Parathyroid adenoma (tissue), 2 donors: ENCODE results near the gene TRAP1.

Experiments used
- H2AFZ ChIP-seq: fragments of 300-600 bp; sonication (generic); one replicate; pipeline ENCODE4 v1.7.0; 2017; ENCODE audit warnings: antibody characterized with exemption, mild to moderate bottlenecking
- H3K27ac ChIP-seq: fragments of 300-600 bp; sonication (generic); one replicate; pipeline ENCODE4 v1.7.0; 2017
- H3K27me3 ChIP-seq: fragments of 300-600 bp; sonication (generic); one replicate; pipeline ENCODE4 v1.7.0; 2017; ENCODE audit warnings: low read length; ENCODE audit not compliant: control insufficient read depth, insufficient read depth
- H3K36me3 ChIP-seq: fragments of 300-600 bp; sonication (generic); one replicate; pipeline ENCODE4 v1.7.0; 2017; ENCODE audit warnings: low read length; ENCODE audit not compliant: control insufficient read depth, insufficient read depth
- H3K4me1 ChIP-seq: fragments of 300-600 bp; sonication (generic); one replicate; pipeline ENCODE4 v1.7.0; 2017; ENCODE audit warnings: control low read depth
- H3K4me2 ChIP-seq: fragments of 300-600 bp; sonication (generic); one replicate; pipeline ENCODE4 v1.7.0; 2017; ENCODE audit warnings: low read length
- H3K4me3 ChIP-seq: fragments of 300-600 bp; sonication (generic); one replicate; pipeline ENCODE4 v1.7.0; 2017; ENCODE audit warnings: low read depth, low read length
- H3K79me2 ChIP-seq: fragments of 300-600 bp; sonication (generic); one replicate; pipeline ENCODE4 v1.7.0; 2017; ENCODE audit warnings: control low read depth
- H3K9ac ChIP-seq: fragments of 300-600 bp; sonication (generic); one replicate; pipeline ENCODE4 v1.7.0; 2017; ENCODE audit warnings: mild to moderate bottlenecking
- H3K9me3 ChIP-seq: fragments of 300-600 bp; sonication (generic); one replicate; pipeline ENCODE4 v1.7.0; 2017; ENCODE audit warnings: low read length; ENCODE audit not compliant: control insufficient read depth
- CTCF ChIP-seq: fragments of 300-600 bp; sonication (generic); IDR thresholded peaks from one replicate; pipeline ENCODE4 v1.7.0; 2017; ENCODE audit warnings: antibody characterized with exemption, mild to moderate bottlenecking
- donor health status: primary hyperparathyroidism.

Gene TRAP1

GRCh38 chr16:3637371-3637923 lies 79.9 kb downstream of the TRAP1 start:
- no peak for TF ChIP-seq CTCF

GRCh38 chr16:3625911-3626732 lies 91.2 kb downstream of the TRAP1 start:
- Histone ChIP-seq H3K79me2 (peaks cover 2% of the 10 kb centered on the region), H3K4me1 (no peaks in the 10 kb centered on the region), H3K9ac (no peak overlapping the region), H3K27ac (no peak overlapping the region), H3K36me3 (no peaks in the 10 kb centered on the region), H3K4me2 (no peak overlapping the region), H2AFZ (no peak overlapping the region), H3K9me3 (no peaks in the 10 kb centered on the region), H3K4me3 (no peak overlapping the region), H3K27me3 (no peaks in the 10 kb centered on the region)
- TF ChIP-seq CTCF: no peak

More at GRCh38 chr16:3637371-3637923, 79.9 kb downstream of the TRAP1 start:
- no peak overlapping the region for H3K4me2 ChIP-seq
- H3K4me3 ChIP-seq: no peak overlapping the region
- H3K9me3 ChIP-seq: no peaks in the 10 kb centered on the region
- H3K9ac ChIP-seq: no peak overlapping the region
- H3K79me2 ChIP-seq: peaks cover 14% of the 10 kb centered on the region
- H2AFZ ChIP-seq: no peak overlapping the region
- H3K36me3 ChIP-seq: no peaks in the 10 kb centered on the region
- H3K27ac ChIP-seq: no peak overlapping the region
- no peaks in the 10 kb centered on the region for H3K4me1 ChIP-seq
- no peaks in the 10 kb centered on the region for H3K27me3 ChIP-seq

GRCh38 chr16:3625331-3625730 lies 92.0 kb downstream of the TRAP1 start:
- Histone ChIP-seq H3K36me3 (no peaks in the 10 kb centered on the region), H3K4me2 (no peak overlapping the region), H2AFZ (no peak overlapping the region), H3K9ac (no peak overlapping the region), H3K27me3 (no peaks in the 10 kb centered on the region), H3K27ac (no peak overlapping the region), H3K9me3 (no peaks in the 10 kb centered on the region), H3K4me1 (no peaks in the 10 kb centered on the region), H3K4me3 (no peak overlapping the region), H3K79me2 (no peaks in the 10 kb centered on the region)
- TF ChIP-seq CTCF: no peak

- H3K9ac ChIP-seq: no peak overlapping the region
- no peak overlapping the region for H3K4me2 ChIP-seq
- no peak overlapping the region for H3K27ac ChIP-seq
- no peaks in the 10 kb centered on the region for H3K27me3 ChIP-seq
- H2AFZ ChIP-seq: no peak overlapping the region
- H3K79me2 ChIP-seq: no peaks in the 10 kb centered on the region
- H3K9me3 ChIP-seq: no peaks in the 10 kb centered on the region
- H3K4me1 ChIP-seq: no peaks in the 10 kb centered on the region
- H3K4me3 ChIP-seq: no peak overlapping the region
- no peaks in the 10 kb centered on the region for H3K36me3 ChIP-seq
- no peak for TF ChIP-seq CTCF
Observed at GRCh38 chr16:3623642-3624041, 93.7 kb downstream of the TRAP1 start.
